ENCODE measurements around the gene C18orf63. TPM values are rescaled to one million over a fixed set of nuclear protein-coding genes. Genes with fewer than 3 reads are reported as not detected.
"Not testable (repeated sequence)": the region's sequence is repeated elsewhere in the genome, so short reads cannot be mapped to it uniquely, and the experiment has no call there.

Gene C18orf63
- total RNA-seq, 2 donors from 2014 or later, result not detected

DNA sequence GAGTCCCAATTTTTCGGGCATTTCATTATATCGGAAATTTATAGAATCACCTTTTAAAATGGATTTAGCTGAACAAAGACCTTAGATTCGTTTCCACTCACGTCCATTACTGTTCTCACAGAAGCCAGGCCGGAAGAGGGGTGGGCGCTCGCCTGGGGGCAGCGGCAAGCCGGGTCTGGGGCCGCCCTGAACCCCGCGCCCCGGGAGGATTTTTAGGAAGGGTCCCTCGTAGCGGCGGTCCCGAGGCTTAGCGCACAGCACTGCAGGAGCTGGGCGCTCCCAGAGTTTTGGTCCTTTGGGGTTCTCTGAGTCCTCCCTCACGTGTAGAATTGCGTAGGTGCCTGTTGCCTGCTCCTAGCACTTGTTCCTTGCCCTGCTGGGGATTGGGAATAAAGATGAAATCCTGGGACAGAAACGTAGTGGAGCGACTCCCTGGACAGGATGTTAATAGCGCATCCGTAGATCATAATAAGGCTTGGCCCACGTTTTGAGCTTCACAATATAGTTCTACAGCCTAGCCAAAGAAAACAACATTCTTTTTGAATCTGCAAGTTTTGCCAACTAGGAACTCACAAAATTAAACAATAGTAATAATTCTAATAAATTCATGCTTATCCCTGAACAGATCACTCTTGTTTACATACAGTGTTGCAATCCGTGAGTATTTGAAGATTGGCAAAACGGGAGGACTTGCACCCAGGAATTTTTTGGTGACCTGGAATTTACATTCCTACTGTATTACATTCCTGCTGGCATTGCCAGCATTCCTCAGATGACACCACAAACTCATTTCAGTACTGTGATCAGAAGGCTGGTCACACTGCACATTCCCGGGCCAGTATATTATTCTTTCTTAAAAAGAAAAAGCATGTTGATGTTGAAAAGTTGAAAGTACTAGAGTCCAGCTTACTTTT is 875 bp downstream of the C18orf63 start:
- no peaks in the 10 kb centered on the region for H3K9me3 ChIP-seq (ENCODE audit: control insufficient read depth, low read length, poor library complexity, severe bottlenecking)
- ATAC-seq (no peak), DNase-seq (no peak)
- no peak overlapping the region for H3K4me3 Mint-ChIP-seq
- H3K27ac Mint-ChIP-seq, result no peak overlapping the region
- H3K36me3 Mint-ChIP-seq (ENCODE audit: low read depth), result no peaks in the 10 kb centered on the region
- H3K27me3 Mint-ChIP-seq, result peaks cover 21% of the 10 kb centered on the region
- no peaks in the 10 kb centered on the region for H3K4me1 Mint-ChIP-seq

DNA sequence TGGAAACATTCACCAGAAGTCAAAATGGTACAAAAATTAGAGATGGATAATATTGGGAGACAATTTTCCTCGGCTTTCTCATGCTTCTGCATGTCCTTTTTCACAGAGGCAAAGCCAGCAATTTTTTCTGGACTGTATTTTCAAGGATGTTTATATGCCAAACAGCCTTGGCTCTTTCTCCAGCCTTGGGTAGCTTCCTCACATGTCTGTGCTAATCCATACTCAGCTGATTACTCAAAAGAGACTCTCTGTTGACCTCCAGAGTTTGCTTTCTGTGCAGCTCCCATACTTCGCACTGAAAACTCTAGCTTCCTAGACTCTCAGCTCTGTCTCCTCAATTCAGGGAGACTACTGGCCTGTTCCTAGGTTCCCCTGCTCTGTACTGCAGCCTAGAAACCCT is 10.6 kb downstream of the C18orf63 start:
- DNase-seq (no peak), ATAC-seq (no peak)
- H3K9me3 ChIP-seq (ENCODE audit: control insufficient read depth, low read length, poor library complexity, severe bottlenecking), result no peaks in the 10 kb centered on the region
- Mint-ChIP-seq H3K36me3 (ENCODE audit: low read depth) (no peaks in the 10 kb centered on the region), H3K4me1 (no peaks in the 10 kb centered on the region), H3K27me3 (peaks cover 20% of the 10 kb centered on the region), H3K4me3 (no peak overlapping the region), H3K27ac (no peak overlapping the region)

DNA sequence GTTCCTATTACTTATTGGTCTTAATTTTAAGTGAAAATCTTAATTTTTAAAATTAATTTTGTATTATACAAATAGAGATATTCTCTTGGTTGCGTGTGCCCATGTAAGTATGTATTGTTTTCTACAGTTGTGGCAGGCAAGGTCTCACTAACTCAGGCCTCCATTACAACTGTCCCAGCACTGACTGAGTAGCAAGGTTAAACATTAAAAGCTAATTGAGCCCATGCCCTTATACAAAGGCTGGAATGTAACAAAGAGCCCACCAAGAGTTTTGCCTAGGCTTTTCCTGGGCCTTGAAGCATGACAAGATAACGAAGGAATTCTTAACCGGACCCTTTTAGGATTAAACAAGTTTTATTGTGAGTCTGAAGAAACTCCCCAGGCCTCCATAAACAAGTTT is 11.2 kb downstream of the C18orf63 start:
- H3K4me1 Mint-ChIP-seq; H3K4me3 Mint-ChIP-seq; ATAC-seq; H3K27ac Mint-ChIP-seq; H3K9me3 ChIP-seq (ENCODE audit: control insufficient read depth, low read length, poor library complexity, severe bottlenecking); H3K36me3 Mint-ChIP-seq (ENCODE audit: low read depth); DNase-seq: not testable (repeated sequence)
- peaks cover 26% of the 10 kb centered on the region for H3K27me3 Mint-ChIP-seq

DNA sequence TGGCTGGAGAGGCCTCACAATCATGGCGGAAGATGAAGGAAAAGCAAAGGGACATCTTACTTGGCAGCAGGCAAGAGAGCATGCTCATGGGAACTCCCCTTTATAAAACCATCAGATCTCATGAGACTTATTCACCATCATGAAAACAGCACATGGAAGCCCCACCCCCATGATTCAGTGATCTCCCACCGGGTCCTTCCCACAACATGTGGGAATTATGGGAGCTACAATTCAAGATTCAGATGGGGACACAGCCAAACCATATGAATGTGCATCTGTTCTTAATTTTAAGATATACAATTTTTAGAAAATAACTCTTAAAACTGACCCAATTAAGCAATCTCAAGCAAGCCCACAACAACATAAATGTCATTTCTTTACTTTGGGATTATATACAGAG is 12.6 kb downstream of the C18orf63 start:
- Mint-ChIP-seq H3K36me3 (ENCODE audit: low read depth) (no peaks in the 10 kb centered on the region), H3K27ac (no peak overlapping the region)

DNA sequence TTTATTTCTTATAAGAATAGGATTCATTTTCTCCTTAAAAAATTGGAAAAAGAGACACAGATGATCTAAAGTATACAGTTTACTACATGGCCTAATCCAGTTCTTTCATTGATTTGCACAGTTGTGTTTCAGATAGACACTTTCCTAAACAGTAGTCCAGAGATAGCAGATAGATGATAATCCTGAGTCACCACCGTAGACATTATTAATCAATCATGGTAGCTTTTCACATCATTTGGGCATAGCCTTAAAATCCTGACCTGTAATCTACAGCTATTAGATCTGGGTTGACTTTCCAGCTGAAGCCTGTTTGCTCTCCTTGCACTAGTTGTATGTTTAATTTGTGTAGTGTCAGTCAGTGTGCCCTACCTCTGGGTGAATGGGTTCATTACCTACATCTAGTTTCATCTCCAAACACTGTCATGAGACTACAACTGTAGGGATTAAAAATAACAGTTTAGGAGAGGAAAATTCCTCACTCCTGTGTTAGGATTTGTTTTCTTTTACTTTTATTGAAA is 14.1 kb downstream of the C18orf63 start:
- ATAC-seq (no peak), DNase-seq (no peak)
- H3K27ac Mint-ChIP-seq, result no peak overlapping the region
- H3K4me3 Mint-ChIP-seq, result no peak overlapping the region
- H3K36me3 Mint-ChIP-seq (ENCODE audit: low read depth), result no peaks in the 10 kb centered on the region
- H3K27me3 Mint-ChIP-seq, result peaks cover 39% of the 10 kb centered on the region
- peaks cover 2% of the 10 kb centered on the region for H3K4me1 Mint-ChIP-seq
- no peaks in the 10 kb centered on the region for H3K9me3 ChIP-seq (ENCODE audit: control insufficient read depth, low read length, poor library complexity, severe bottlenecking)

More for the DNA sequence above, 12.6 kb downstream of the C18orf63 start:
- H3K9me3 ChIP-seq (ENCODE audit: control insufficient read depth, low read length, poor library complexity, severe bottlenecking), result no peaks in the 10 kb centered on the region
- DNase-seq, result no peak
- Mint-ChIP-seq H3K4me3 (no peak overlapping the region), H3K4me1 (no peaks in the 10 kb centered on the region), H3K27me3 (peaks cover 31% of the 10 kb centered on the region)
- no peak for ATAC-seq

DNA sequence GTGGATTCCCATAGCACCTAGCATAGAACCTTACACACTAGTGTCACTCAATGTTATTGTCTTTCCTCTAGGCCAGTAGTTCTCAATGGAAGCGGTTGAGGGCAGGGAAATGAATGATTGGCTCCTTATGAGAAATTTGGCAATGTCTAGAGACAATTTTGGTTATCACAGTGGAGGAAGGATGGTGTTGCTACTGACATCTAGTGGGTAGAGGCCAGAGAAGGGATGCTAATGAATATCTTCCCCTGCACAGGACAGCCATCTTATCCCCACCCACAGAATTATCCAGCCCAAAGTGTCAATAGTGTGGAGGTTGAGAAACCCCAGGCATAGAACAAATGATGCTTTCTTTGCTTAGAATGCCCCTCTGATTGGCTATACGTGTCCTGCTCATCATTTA is 15.8 kb downstream of the C18orf63 start:
- Mint-ChIP-seq H3K27ac (no peak overlapping the region), H3K27me3 (peaks cover 36% of the 10 kb centered on the region), H3K36me3 (ENCODE audit: low read depth) (no peaks in the 10 kb centered on the region), H3K4me1 (peaks cover 4% of the 10 kb centered on the region), H3K4me3 (no peak overlapping the region)
- no peaks in the 10 kb centered on the region for H3K9me3 ChIP-seq (ENCODE audit: control insufficient read depth, low read length, poor library complexity, severe bottlenecking)
- DNase-seq (no peak), ATAC-seq (no peak)

DNA sequence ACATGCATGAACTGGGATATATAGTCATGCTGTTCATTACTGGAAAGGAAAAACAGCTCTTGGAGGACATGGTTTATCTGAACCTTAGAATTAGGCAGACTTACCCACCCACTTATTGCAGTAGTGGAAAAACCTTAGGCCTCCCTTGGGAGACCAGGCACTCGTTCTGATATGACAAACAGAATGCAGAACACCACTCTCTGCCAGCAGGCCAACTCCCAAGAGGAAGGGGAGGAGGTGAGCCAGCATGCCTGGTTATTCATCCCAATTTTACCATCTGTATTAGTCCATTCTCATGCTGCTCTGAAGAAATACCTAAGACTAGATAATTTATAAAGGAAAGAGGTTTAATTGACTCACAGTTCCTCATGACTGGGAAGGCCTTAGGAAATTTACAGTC is 17.5 kb downstream of the C18orf63 start:
- peaks cover 52% of the 10 kb centered on the region for H3K27me3 Mint-ChIP-seq
- peaks cover 6% of the 10 kb centered on the region for H3K36me3 Mint-ChIP-seq (ENCODE audit: low read depth)

DNA sequence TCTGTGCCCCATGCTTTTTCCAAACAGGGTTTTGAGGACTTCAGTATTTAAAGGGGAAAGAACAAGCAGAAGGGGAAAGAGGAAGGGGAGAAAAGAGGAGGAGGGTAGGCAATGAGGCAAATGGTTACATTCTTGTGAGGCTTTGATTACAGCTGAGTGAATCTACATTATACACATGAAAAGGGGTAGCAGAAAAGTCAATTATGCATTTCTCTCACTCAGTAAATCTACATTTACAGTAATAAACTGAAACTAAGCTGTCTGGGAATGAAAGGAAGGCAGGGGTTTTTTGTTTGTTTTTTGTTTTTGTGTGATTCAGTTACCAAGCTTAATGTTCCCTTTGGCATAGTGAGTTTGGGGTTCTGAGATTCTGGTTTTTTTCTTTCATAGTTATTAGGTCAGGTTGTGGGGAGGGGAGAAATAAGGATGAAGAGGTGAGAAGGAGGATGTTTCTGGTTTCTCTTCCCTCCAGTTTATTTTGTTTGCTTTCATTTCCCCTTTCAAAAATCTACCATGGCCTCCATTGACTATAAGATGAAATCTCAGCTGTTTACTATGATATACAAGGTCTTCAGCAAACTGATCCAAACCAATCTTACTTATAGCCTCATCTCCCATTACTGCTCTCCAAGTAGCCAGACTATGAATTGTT is 18.7 kb downstream of the C18orf63 start:
- H3K4me3 Mint-ChIP-seq, result no peak overlapping the region
- H3K27ac Mint-ChIP-seq, result peak overlapping the region; percentile 24
- H3K9me3 ChIP-seq (ENCODE audit: control insufficient read depth, low read length, poor library complexity, severe bottlenecking), result no peaks in the 10 kb centered on the region
- ATAC-seq (peak; percentile 32), DNase-seq (no peak)
- H3K36me3 Mint-ChIP-seq (ENCODE audit: low read depth), result peaks cover 6% of the 10 kb centered on the region
- peaks cover 10% of the 10 kb centered on the region for H3K4me1 Mint-ChIP-seq
- H3K27me3 Mint-ChIP-seq, result peaks cover 45% of the 10 kb centered on the region

More for the DNA sequence above, 17.5 kb downstream of the C18orf63 start:
- H3K27ac Mint-ChIP-seq, result no peak overlapping the region
- H3K9me3 ChIP-seq (ENCODE audit: control insufficient read depth, low read length, poor library complexity, severe bottlenecking), result no peaks in the 10 kb centered on the region
- ATAC-seq (no peak), DNase-seq (no peak)
- peaks cover 10% of the 10 kb centered on the region for H3K4me1 Mint-ChIP-seq
- no peak overlapping the region for H3K4me3 Mint-ChIP-seq

DNA sequence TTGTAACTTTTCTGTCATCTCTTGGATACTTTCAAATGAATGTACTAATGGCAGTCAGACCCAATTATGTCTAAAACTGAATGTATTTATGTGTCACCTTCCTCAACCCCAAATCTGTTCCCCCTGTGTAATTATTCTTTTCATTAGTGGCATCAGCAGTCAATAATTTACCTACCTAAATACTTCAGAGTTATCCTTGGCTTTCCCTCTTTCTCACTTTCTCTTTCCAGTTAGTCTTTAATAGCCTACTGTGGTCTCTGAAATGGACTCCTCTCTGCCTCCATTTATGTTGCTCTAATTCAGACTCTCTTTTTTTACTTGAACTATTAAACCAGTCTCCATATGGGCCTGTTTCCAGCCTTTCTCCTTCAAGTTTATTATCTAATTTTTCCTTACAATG is 21.0 kb downstream of the C18orf63 start:
- H3K9me3 ChIP-seq (ENCODE audit: control insufficient read depth, low read length, poor library complexity, severe bottlenecking), result no peaks in the 10 kb centered on the region
- no peak for DNase-seq
- Mint-ChIP-seq H3K27me3 (peaks cover 48% of the 10 kb centered on the region), H3K4me3 (no peak overlapping the region), H3K27ac (no peak overlapping the region), H3K4me1 (peaks cover 10% of the 10 kb centered on the region), H3K36me3 (ENCODE audit: low read depth) (peaks cover 6% of the 10 kb centered on the region)
- no peak for ATAC-seq

DNA sequence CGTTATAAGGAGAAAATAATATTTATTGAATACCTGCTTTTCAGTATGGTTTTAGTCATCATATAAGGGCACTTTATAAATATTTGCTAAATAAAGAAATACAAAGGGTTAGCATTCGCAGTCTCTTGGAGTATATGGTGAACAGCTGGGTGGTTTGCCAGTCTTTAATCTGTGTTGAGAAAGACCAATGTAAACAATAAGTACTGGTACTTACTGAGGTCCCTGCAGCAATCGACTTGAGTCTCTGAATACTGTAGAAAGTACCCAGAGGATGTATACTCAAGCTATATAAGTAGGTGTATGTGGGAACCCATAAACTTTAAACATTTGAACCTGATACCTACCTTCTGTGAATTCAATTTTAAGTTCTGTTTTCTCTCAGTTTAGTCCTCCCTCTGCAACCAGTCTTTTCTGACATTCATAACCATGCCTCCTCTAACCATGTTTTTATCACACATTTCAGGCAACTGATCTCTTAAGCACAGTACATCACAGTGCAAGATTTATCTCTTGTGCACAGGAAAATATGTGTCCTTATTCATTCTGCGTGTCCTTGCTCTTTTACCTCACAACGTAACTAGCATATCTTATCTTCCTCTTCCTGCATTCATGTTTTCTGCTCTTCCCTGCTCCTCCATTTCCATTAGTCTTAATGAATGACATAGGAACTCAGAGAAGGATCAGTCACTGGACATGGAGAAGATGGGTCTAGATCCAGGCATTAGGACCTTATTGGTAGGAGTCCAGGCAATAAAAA is 21.7 kb downstream of the C18orf63 start:
- no peak for ATAC-seq
- DNase-seq, result no peak
- H3K36me3 Mint-ChIP-seq (ENCODE audit: low read depth), result peaks cover 6% of the 10 kb centered on the region
- peaks cover 10% of the 10 kb centered on the region for H3K4me1 Mint-ChIP-seq
- no peak overlapping the region for H3K27ac Mint-ChIP-seq
- H3K4me3 Mint-ChIP-seq, result no peak overlapping the region
- peaks cover 44% of the 10 kb centered on the region for H3K27me3 Mint-ChIP-seq
- no peaks in the 10 kb centered on the region for H3K9me3 ChIP-seq (ENCODE audit: control insufficient read depth, low read length, poor library complexity, severe bottlenecking)

DNA sequence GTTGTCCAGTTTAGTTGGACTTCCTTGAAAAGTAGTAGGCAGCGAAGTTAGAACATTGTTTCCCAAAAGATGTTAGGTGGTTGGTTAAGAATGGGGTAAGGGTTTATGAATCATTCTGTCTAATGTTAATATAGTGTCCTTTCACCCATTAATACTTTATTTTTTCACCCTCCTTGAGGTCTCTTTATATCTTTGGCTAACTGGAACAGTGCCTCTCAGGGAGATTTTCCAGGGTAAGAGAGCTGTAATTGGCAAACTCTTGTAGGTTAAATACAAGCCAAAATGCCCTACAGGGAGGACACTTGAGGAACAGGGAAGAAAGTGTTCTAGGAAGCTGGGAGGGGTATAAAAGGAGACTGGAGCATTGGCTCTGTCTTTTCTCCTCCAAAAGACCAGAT is 22.3 kb downstream of the C18orf63 start:
- Mint-ChIP-seq H3K4me1 (peaks cover 10% of the 10 kb centered on the region), H3K4me3 (no peak overlapping the region), H3K27ac (no peak overlapping the region), H3K27me3 (peaks cover 41% of the 10 kb centered on the region), H3K36me3 (ENCODE audit: low read depth) (peaks cover 6% of the 10 kb centered on the region)
- no peaks in the 10 kb centered on the region for H3K9me3 ChIP-seq (ENCODE audit: control insufficient read depth, low read length, poor library complexity, severe bottlenecking)
- ATAC-seq (no peak), DNase-seq (no peak)

DNA sequence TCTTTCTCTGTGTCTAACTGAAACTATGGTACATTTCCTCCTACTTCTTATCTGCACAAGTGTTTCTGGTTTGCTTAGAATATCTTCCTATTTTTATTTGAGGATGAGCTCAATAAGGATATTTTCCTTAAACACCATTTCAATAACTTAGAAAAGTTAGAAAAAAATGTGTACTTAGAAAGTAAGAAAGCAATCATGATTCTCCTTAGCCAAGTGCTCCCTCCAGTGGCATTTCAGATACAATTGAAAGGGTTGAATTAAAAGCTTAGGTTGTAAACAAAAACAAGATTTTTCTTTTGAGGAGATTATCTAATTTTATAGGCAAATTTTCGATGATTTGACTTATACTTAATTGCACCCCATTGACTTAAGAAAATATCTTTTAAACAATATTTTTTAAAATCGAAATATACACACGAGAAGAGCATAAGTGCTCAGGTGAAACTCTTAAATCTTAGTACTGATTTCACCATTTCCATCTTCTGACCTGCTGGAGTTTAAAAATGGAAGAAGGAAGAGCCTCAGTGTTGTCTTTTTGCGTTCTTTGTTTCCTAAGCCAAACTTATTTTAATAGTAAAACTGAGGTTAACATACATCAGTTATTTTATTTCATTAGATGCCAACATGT is 26.9 kb downstream of the C18orf63 start:
- Mint-ChIP-seq H3K27me3 (peaks cover 24% of the 10 kb centered on the region), H3K4me1 (peaks cover 3% of the 10 kb centered on the region), H3K36me3 (ENCODE audit: low read depth) (peaks cover 2% of the 10 kb centered on the region), H3K27ac (no peak overlapping the region), H3K4me3 (no peak overlapping the region)
- DNase-seq, result no peak
- ATAC-seq, result peak; percentile 47
- H3K9me3 ChIP-seq (ENCODE audit: control insufficient read depth, low read length, poor library complexity, severe bottlenecking), result no peaks in the 10 kb centered on the region

DNA sequence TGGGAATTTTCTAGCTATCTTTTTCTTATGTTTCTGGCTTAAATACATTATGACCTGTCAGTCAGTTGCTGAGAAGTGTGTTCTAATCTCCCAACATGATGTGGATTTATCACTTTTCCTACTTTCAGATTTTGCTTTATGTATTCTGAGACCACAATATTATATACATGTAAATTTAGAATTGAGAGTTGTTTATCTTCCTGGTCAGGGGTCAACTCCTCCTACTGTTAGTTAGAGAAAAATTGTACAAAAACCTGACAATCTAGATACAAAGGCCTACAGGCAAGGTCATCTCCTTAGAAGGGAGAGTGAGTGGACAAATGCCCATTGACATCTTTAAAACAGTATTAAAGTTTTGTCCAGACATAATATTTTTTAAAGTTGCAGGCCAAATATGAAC is 30.6 kb downstream of the C18orf63 start:
- no peak overlapping the region for H3K4me3 Mint-ChIP-seq
- ATAC-seq, result no peak
- no peak overlapping the region for H3K27ac Mint-ChIP-seq
- no peaks in the 10 kb centered on the region for H3K36me3 Mint-ChIP-seq (ENCODE audit: low read depth)
- H3K27me3 Mint-ChIP-seq, result peaks cover 18% of the 10 kb centered on the region
- no peaks in the 10 kb centered on the region for H3K9me3 ChIP-seq (ENCODE audit: control insufficient read depth, low read length, poor library complexity, severe bottlenecking)
- no peaks in the 10 kb centered on the region for H3K4me1 Mint-ChIP-seq
- DNase-seq, result no peak
